Heart left ventricle (tissue), 13 donors: ENCODE measurements around the gene ECD.

Experiments
- CTCF ChIP-seq, 12 donors: fragments of 200-600 bp; sonication (generic) in 4 of 12; IDR thresholded peaks; one replicate each; pipeline versions ENCODE4 v1.5.0 to v1.8.0; 2018 to 2022; ENCODE audit warnings: antibody characterized with exemption in 12 of 12, mild to moderate bottlenecking in 5 of 12
- POLR2A ChIP-seq, 2 donors: fragments of 450-650 bp; IDR thresholded peaks; one replicate each; pipeline ENCODE4 v1.6.1; 2017; ENCODE audit warnings: antibody characterized with exemption in 2 of 2, mild to moderate bottlenecking in 2 of 2, moderate library complexity in 2 of 2
- donor health status: ischemic (EF 13 %, LVEDD 7.1; RV severe dilation, severe dysfunction).
- donor health status: DM: no; HTN: yes; CAD: no.
- donor health status: DM: no; HTN: no; CAD: no.
- donor health status: ischemic (EF 25% LVEDD 6.9; RV normal size, moderate dysfunction).
- donor health status: ischemic (EF 25% LVEDD 5.7; RV mildly dilated, moderate dysfunction).
- donor health status: ischemic (EF 35%, LVEDD 5.7; RV mildly dilated, moderate dysfunction).
- donor health status: nonischemic (EF 11% LVEDD 7.7; RV severe dilation, severe dysfunction).
- donor health status: DM: yes; HTN: yes; CAD: no.
- donor health status: PGD.
- donor health status: ischemic (EF 29% LVEDD 5.4; RV normal size, mild dysfunction).
- donor health status: nonischemic (EF 23%, LVEDD 6.1; RV moderate dilation, normal function).

- no peak for TF ChIP-seq POLR2A (IDR thresholded peaks at IDR 0.05)
- peak in 1 of 12 donors; percentile 3 for TF ChIP-seq CTCF (IDR thresholded peaks at IDR 0.05)
These were observed 626 bp upstream of the ECD start for GRCh38 chr10:73168465-73168803.
